NCI-H187 (cell line): ENCODE measurements around the gene DNAH1.

Source experiments
- DNase-seq, 2 experiments: peaks; one replicate each; lab custom pipeline; 2025; lab: John Stamatoyannopoulos, UW

Gene DNAH1

GRCh38 chr3:52311576-52312119, 4.5 kb upstream of the DNAH1 start:
- no peak for DNase-seq

DNA sequence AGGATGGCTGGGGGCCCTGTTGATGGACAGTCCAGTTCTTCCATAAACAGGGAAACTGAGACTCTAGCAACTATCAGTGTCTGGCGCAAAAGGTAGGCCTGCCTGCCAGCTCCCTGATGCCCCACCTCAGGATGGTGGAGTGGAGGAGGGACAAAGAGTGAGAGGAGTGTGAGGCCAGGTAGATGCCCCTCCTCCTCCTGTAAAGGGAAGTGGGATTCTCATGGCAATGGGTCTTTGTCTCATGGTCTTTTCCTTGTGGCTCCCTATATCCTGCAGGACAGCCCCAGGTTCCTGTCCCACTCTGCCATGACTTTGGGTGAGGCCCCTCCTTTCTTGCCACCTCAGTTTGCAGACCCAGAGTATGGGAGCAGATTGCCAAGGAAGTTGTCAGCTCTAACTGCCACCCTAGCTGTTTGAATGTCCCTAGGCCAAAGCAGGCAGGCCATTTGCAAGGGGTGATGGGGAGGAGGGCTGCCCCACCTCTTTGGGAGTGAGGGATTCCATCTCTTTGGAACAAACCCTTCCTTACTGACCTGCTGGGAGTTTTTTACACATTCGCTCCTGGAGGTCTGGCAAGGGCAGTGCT, 2.8 kb upstream of the DNAH1 start:
- DNase-seq: no peak

DNA sequence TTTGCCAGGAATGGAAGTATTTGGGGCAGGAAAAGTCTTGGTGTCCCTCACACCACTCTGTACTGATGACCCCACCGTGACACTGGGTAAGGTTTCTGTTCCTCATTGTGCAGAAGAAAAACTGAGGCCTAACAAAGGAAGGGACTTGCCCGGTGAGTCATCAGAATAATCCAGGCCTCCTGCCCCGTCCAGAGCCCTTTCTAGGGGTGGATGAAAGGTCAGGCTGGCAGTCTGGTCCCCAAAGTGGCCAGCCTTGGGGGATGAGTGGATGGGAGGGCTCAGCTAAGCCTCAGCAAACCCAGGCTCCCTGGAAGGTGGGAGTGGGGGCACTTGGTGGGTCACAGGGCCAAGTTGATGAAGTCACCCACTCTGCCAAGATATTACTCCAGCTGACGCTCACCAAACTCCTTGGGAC, 2.3 kb upstream of the DNAH1 start:
- DNase-seq: no peak

- DNase-seq: no peak
Measured at GRCh38 chr3:52314489-52314888, 1.6 kb upstream of the DNAH1 start.

DNA sequence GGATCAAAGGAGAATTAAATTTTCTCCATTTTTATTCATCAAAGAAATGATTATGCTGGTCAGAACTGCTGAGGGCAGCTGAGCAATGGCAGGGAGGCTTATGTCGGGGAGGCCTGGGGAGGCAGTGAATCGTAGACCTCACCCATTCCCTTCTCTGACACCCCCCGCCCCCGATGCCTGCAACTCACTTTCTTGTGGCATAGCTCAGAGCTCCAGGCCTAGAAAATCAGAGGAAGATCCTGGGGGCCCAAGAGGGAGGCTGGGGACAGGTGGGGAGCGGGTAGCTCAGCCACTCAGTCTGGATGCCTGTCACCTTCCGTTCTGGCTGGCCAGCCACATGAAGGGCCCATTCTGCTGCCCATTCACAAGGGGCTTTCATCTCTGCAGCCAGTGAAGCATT, 1.1 kb upstream of the DNAH1 start:
- DNase-seq: no peak

DNA sequence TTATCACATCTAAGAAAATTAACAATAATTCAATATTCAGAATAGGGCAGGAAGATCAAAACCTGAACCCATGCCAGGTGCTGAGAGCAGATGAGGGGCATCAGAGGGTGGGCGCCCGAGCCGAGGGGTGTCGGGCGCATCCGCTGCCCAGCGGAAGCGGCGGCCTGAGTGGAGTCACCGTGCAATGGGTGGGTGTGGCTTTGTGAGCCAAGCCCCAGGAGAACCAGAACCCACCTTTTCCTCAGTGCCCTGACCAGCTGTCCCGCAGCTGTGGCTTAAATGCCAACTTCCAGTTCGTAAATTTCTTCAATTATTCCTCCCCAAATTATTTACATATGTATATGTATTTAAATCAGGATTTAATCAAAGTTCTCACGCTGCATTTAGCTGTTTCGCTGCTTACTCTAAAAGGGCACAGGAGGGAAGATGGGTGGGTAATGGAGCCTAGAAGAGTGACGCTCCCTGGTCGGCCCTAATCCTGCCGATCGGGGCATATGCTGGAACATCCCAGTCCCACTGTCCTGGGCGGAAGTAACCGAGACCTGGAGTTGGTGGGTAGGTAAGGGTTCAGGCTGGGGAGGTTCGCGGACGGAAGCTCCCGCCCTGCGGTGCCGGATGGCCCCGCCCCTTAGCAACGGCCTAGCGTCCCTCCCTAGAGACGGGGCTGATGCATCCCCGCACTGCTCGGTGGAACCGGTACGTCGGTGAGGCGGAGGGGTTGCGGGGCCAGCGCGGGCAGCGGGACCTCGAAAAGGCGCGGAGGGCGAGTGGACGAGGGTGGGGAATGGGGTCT, 1.3 kb downstream of the DNAH1 start:
- peak; percentile 3 to 24 for DNase-seq

- no peak for DNase-seq
Measured at GRCh38 chr3:52318186-52318816, 2.2 kb downstream of the DNAH1 start.

GRCh38 chr3:52319921-52320595, 3.9 kb downstream of the DNAH1 start:
- DNase-seq: no peak

- DNase-seq: no peak
Measured at GRCh38 chr3:52321481-52321880, 5.4 kb downstream of the DNAH1 start.

DNA sequence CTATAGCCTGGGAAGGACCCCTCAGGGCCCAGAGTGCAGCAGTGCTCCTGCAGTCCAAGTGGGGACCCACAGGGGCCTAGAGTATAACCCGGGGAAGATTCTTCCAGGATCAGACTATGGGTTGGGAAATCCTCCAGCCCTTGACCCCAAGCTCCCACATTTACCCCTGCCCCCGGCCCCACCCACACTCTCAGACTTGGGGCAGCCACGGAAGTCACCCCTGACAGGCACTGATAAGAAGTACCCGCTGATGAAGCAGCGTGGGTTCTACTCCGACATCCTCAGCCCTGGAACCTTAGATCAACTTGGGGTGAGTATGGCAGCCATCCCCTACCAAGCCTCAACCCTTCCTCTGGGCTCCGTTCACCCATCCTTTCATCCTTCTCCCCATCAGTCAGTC, 6.3 kb downstream of the DNAH1 start:
- no peak for DNase-seq

GRCh38 chr3:52323526-52324295, 7.6 kb downstream of the DNAH1 start:
- no peak for DNase-seq

GRCh38 chr3:52324676-52325075, 8.6 kb downstream of the DNAH1 start:
- DNase-seq: no peak

- no peak for DNase-seq
Measured at GRCh38 chr3:52325686-52326085, 9.6 kb downstream of the DNAH1 start.

DNA sequence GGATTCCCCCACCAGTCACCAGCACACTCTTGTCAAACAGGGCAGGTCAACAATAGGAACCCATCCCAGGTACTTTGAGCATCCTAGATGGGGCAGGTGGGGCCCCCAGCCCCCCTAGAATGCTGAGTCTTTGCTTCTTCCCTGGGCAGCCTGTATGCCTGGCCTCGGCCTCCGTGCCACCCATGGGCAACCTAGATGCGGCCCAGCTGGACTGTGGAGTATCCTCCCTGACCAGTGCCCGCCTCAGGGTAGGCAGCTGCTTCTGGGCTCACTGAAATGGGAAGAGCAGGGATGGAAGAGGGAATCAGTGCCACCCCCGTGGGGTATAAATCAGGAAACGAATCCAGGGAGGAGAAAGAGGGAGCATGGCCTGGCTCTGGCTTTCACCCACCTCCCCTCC, 10.9 kb downstream of the DNAH1 start:
- DNase-seq: no peak

GRCh38 chr3:52327486-52328290, 11.6 kb downstream of the DNAH1 start:
- DNase-seq: no peak

- DNase-seq: no peak
Measured at GRCh38 chr3:52328536-52329080, 12.5 kb downstream of the DNAH1 start.

DNA sequence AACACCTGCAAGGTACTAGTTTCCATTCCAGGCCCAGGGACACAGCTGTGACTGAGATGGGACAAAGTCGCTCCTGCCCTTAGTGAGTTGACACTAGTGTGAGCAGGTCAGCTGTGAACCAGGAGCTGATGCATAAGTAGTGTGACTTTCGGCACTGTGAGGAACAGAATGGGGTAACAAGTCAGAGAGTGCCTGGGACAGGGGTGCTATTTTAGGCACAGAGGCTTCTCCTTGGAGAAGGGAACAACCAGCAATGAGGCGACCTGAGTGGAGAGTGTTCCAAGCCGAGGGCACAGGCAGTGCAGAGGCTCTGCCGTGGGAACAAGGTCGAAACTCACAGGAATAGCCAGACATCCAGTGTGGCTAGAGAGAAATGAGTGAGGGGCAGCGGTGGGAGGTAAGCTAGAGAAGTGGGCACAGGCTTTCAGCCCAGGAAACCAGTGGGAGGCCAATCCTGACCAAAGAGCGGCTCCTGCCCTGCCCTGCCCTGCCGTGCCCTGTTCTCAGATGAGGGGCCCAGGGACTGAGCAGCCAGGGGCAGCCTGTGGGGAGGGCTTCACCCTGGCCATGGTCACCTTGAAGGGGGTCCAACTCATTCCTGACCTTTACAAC, 14.2 kb downstream of the DNAH1 start:
- no peak for DNase-seq

DNA sequence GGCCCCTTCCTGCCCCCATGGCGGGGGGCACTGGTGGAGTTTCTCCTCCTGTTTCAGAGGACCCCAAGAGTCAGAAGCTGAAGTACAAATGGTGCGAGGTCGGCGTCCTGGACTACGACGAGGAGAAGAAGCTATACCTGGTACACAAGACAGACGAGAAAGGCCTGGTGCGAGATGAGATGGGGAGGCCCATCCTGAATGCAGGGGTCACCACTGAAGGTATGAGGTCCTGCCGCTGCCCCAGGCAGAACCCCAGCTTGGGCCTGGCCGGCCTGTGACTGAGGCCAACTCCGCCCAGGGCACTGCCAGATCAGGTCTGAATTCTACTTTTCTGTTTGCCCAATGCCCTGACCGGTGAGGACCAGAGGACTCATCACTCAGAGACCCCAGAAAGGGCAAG, 15.0 kb downstream of the DNAH1 start:
- no peak for DNase-seq

- DNase-seq: no peak
Measured at GRCh38 chr3:52331906-52332305, 15.8 kb downstream of the DNAH1 start.
